ENCODE data around the gene ZBED6.

ZBED6 gene

DNA sequence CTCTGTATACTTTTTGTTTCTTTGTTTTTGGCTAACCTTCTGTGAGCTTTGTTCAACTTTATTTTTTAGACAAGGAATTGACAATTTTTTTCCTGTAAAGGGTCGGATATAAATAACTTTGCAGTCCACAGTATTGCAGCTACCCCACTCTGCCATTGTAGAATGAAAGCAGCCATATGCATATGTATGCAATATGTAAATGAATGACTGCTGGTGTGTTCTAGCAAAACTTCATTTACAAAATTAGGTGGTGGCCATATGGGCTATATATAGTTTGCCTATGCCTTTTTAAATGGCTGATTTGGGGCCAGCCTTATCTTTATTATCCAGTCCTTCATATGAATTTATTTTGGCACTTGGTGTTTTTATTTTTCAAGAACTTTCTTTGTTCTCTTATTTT, 48.0 kb downstream of the ZBED6 start:
- no peak overlapping the region for H3K4me3 ChIP-seq
- no peak overlapping the region for H3K27ac ChIP-seq
- TF ChIP-seq, protein P1, sequence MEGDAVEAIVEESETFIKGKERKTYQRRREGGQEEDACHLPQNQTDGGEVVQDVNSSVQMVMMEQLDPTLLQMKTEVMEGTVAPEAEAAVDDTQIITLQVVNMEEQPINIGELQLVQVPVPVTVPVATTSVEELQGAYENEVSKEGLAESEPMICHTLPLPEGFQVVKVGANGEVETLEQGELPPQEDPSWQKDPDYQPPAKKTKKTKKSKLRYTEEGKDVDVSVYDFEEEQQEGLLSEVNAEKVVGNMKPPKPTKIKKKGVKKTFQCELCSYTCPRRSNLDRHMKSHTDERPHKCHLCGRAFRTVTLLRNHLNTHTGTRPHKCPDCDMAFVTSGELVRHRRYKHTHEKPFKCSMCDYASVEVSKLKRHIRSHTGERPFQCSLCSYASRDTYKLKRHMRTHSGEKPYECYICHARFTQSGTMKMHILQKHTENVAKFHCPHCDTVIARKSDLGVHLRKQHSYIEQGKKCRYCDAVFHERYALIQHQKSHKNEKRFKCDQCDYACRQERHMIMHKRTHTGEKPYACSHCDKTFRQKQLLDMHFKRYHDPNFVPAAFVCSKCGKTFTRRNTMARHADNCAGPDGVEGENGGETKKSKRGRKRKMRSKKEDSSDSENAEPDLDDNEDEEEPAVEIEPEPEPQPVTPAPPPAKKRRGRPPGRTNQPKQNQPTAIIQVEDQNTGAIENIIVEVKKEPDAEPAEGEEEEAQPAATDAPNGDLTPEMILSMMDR (IDR thresholded peaks at IDR 0.05), result no peak
- DNase-seq (ENCODE audit: low spot score), result no peak

Measured in coronary artery (tissue), 2 donors.